ENCODE results near the gene RUNX1.

Gene RUNX1

GRCh38 chr21:34897828-34898227, 151.3 kb downstream of the RUNX1 start:
- DNase-seq (ENCODE audit: low read depth) = no peak

- no peak for DNase-seq (ENCODE audit: low read depth)
Measured at GRCh38 chr21:34894401-34894800, 154.7 kb downstream of the RUNX1 start.

GRCh38 chr21:34892209-34892608, 156.9 kb downstream of the RUNX1 start:
- DNase-seq (ENCODE audit: low read depth) = no peak

DNA sequence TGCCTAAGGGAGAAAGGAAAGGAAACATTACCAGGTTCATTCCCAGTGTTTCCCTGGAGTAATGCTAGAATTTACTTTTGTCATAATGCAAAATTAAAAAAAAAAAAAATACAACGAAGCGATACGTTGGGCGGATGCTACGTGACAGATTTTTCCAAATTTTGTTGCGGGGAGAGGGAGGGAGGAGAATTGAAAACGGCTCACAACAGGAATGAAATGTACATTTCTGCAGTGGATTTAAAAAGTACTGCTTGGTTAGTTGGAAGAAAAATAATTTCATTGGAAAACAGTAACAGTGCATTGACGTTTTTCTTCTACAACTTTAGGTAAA, 157.5 kb downstream of the RUNX1 start:
- DNase-seq (ENCODE audit: low read depth) = no peak

DNA sequence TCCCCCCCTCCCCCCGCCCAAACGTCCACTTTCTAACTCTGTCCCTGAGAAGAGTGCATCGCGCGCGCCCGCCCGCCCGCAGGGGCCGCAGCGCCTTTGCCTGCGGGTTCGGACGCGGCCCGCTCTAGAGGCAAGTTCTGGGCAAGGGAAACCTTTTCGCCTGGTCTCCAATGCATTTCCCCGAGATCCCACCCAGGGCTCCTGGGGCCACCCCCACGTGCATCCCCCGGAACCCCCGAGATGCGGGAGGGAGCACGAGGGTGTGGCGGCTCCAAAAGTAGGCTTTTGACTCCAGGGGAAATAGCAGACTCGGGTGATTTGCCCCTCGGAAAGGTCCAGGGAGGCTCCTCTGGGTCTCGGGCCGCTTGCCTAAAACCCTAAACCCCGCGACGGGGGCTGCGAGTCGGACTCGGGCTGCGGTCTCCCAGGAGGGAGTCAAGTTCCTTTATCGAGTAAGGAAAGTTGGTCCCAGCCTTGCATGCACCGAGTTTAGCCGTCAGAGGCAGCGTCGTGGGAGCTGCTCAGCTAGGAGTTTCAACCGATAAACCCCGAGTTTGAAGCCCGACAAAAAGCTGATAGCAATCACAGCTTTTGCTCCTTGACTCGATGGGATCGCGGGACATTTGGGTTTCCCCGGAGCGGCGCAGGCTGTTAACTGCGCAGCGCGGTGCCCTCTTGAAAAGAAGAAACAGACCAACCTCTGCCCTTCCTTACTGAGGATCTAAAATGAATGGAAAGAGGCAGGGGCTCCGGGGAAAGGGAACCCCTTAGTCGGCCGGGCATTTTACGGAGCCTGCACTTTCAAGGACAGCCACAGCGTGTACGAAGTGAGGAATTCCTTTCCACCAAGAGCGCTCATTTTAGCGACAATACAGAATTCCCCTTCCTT, 158.1 kb downstream of the RUNX1 start:
- DNase-seq (ENCODE audit: low read depth) = no peak

DNA sequence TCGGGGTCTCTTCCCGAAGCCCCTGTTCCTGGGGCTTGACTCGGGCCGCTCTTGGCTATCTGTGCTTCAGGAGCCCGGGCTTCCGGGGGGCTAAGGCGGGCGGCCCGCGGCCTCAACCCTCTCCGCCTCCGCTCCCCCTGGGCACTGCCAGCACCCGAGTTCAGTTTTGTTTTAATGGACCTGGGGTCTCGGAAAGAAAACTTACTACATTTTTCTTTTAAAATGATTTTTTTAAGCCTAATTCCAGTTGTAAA, 158.7 kb downstream of the RUNX1 start:
- no peak for DNase-seq (ENCODE audit: low read depth)

DNA sequence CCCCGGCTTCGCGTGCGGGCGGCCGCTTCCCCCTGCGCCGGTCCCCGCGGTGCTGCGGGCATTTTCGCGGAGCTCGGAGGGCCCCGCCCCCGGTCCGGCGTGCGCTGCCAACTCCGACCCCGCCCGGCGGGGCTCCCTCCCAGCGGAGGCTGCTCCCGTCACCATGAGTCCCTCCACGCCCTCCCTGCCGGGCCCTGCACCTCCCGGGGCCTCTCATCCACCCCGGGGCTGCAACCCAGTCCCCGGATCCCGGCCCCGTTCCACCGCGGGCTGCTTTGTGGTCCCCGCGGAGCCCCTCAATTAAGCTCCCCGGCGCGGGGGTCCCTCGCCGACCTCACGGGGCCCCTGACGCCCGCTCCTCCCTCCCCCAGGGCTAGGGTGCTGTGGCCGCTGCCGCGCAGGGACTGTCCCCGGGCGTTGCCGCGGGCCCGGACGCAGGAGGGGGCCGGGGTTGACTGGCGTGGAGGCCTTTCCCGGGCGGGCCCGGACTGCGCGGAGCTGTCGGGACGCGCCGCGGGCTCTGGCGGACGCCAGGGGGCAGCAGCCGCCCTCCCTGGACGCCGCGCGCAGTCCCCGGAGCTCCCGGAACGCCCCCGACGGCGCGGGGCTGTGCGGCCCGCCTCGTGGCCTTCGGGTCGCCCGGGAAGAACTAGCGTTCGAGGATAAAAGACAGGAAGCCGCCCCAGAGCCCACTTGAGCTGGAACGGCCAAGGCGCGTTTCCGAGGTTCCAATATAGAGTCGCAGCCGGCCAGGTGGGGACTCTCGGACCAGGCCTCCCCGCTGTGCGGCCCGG, 159.2 kb downstream of the RUNX1 start:
- peak; percentile 42 for DNase-seq (ENCODE audit: low read depth)

GRCh38 chr21:34889320-34889675, 159.8 kb downstream of the RUNX1 start:
- DNase-seq (ENCODE audit: low read depth) = peak; percentile 51

- DNase-seq (ENCODE audit: low read depth) = peak; percentile 89
Measured at GRCh38 chr21:34888569-34889319, 160.4 kb downstream of the RUNX1 start.

GRCh38 chr21:34887725-34888568, 161.2 kb downstream of the RUNX1 start:
- DNase-seq (ENCODE audit: low read depth) = peak; percentile 88

DNA sequence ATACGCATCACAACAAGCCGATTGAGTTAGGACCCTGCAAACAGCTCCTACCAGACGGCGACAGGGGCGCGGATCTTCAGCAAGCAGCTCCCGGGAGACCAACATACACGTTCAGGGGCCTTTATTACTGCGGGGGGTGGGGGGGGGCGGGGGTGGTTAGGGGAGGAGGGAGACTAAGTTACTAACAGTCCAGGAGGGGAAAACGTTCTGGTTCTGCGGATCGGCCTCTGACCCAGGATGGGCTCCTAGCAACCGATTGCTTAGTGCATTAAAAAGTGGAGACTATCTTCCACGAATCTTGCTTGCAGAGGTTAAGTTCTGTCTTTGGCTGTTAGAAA, 162.0 kb downstream of the RUNX1 start:
- DNase-seq (ENCODE audit: low read depth) = no peak

GRCh38 chr21:34886240-34887104, 162.6 kb downstream of the RUNX1 start:
- DNase-seq (ENCODE audit: low read depth) = peak; percentile 22

GRCh38 chr21:34885626-34886239, 163.4 kb downstream of the RUNX1 start:
- peak; percentile 22 for DNase-seq (ENCODE audit: low read depth)

GRCh38 chr21:34885125-34885524, 164.0 kb downstream of the RUNX1 start:
- peak; percentile 22 for DNase-seq (ENCODE audit: low read depth)

DNA sequence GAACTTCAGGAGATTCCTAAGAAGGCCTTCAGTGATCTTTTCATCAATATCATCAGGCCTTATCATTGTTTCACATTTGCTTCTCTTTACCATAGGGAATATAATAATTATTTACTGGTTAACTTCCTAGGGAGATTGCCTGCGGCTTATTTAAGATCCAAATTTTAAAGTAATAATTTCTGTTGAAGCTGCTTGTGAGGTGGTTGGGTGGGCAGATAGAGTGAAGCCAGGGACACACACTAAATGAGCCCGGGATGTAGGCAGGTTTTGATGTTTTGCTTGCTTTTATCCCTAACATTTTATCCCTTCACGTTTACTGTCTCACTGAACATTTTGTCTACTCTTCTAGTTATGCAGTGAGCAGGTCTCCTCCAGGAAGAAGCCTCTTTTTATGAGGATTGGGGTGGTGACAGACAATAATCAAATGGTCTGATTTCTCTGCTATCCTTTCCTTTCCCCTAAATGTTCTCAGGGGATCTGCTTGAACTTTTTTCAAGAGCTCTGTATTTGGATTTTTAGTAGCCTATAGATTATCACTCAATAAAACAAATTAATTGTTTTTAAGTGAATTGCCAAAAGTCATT, 164.7 kb downstream of the RUNX1 start:
- peak; percentile 27 for DNase-seq (ENCODE audit: low read depth)

GRCh38 chr21:34883491-34884271, 165.4 kb downstream of the RUNX1 start:
- DNase-seq (ENCODE audit: low read depth) = peak; percentile 47

DNA sequence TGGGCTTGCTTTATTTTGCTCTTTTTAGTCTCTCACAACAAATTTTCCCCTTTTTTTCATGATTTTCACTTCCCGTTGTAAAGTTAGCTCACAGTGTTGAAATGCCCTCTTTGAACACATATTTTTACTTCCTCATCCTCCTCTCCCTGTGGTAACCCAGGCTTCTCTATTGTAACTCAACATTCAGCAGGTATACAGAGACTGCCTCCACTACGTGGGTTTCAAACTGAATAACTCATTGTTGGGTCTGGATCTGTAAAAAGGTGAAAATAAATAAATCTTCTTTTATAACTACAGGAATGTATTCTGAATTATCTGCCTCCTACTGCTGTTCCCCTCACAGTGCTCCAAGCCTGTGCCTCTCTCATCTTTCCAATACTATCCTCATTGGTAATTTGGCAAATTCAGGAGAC, 166.4 kb downstream of the RUNX1 start:
- peak; percentile 38 for DNase-seq (ENCODE audit: low read depth)

- peak; percentile 91 for DNase-seq (ENCODE audit: low read depth)
Measured at GRCh38 chr21:34881839-34882371, 167.2 kb downstream of the RUNX1 start.

DNA sequence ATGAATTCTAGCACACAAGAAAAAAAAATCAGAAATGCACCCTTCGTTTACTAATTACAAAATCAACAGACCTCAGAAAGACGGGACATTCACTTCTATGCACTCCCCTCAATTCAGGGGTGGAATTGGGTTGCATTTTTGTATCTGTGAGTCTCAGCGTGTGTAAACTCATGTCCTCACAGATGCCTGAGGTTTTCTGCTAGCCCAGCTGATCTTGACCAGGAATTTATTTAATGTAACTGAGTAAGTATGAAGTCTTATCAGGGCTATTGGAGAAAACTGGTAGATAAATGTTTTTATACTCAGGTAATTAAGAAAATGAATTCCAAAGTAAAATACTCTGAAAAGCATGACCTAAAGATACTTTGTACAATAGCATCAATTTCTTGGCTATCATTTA, 167.7 kb downstream of the RUNX1 start:
- DNase-seq (ENCODE audit: low read depth) = peak; percentile 84

All from HS-27A (cell line).